Measurements from ENCODE around the gene OOSP3. TPM values are rescaled to one million over a fixed set of nuclear protein-coding genes. Genes with fewer than 3 reads are reported as not detected.

The OOSP3 gene
- total RNA-seq, 2 donors from 2014 or later: not detected

Other genes with a start within 250 kb of the OOSP3 start
- gene PATL1, start 209.7 kb upstream of the OOSP3 start, total RNA-seq: 1 to 10 TPM; 6.5 to 9.6 TPM
- not detected for gene OR10V1, start 164.9 kb upstream of the OOSP3 start, total RNA-seq
- gene STX3, start 123.4 kb upstream of the OOSP3 start, total RNA-seq: 10 to 100 TPM; 31.6 to 56.7 TPM
- gene MRPL16, start 68.0 kb upstream of the OOSP3 start, total RNA-seq: 10 to 100 TPM; 29.7 to 31.1 TPM
- not detected for gene CBLIF, start 33.3 kb upstream of the OOSP3 start, total RNA-seq
- gene TCN1, start 12.3 kb upstream of the OOSP3 start, total RNA-seq: 1 to 10 TPM in 1 of 2 donors, not detected in 1; 1.3 TPM
- not detected for gene OOSP1, start 59.6 kb downstream of the OOSP3 start, total RNA-seq
- not detected for gene OOSP4A, start 85.3 kb downstream of the OOSP3 start, total RNA-seq
- gene OOSP4B, start 138.4 kb downstream of the OOSP3 start, total RNA-seq: not detected
- gene OOSP2, start 161.6 kb downstream of the OOSP3 start, total RNA-seq: not detected
- gene MS4A3, start 177.9 kb downstream of the OOSP3 start, total RNA-seq: not detected
- under 1 TPM; 0.26 to 0.33 TPM for gene MS4A2, start 209.9 kb downstream of the OOSP3 start, total RNA-seq